Hepatocyte (in vitro differentiated cells): ENCODE data around the gene SUCLG2. TPM values are rescaled to one million over a fixed set of nuclear protein-coding genes. Genes with fewer than 3 reads are reported as not detected.

Source experiments
- DNase-seq: peaks from one replicate; pipeline ENCODE4 v3.0.0-alpha.2; 2016; ENCODE audit warnings: low spot score
- H2AFZ ChIP-seq: fragments of 200-600 bp; sonication (generic); 2 replicates; pipeline ENCODE4 v1.6.0; 2016; ENCODE audit warnings: antibody characterized with exemption, mild to moderate bottlenecking
- H3K27ac ChIP-seq: fragments of 200-600 bp; sonication (generic); 2 replicates; pipeline ENCODE4 v1.5.1; 2016; ENCODE audit warnings: mild to moderate bottlenecking
- H3K27me3 ChIP-seq: fragments of 200-600 bp; sonication (generic); 2 replicates; pipeline ENCODE4 v1.6.1; 2016
- H3K36me3 ChIP-seq: fragments of 200-600 bp; sonication (generic); replicated peaks from 2 replicates; pipeline ENCODE4 v1.5.1; 2016; ENCODE audit warnings: low read depth; ENCODE audit not compliant: insufficient read depth
- H3K4me1 ChIP-seq: fragments of 200-600 bp; sonication (generic); 2 replicates; pipeline ENCODE4 v1.5.1; 2016; ENCODE audit warnings: mild to moderate bottlenecking, moderate library complexity; ENCODE audit not compliant: insufficient read depth
- H3K4me2 ChIP-seq: fragments of 200-600 bp; sonication (generic); 2 replicates; pipeline ENCODE4 v1.6.0; 2016
- H3K4me3 ChIP-seq: fragments of 200-600 bp; sonication (generic); 2 replicates; pipeline ENCODE4 v1.5.1; 2016; ENCODE audit warnings: mild to moderate bottlenecking
- H3K79me2 ChIP-seq: fragments of 200-600 bp; sonication (generic); 2 replicates; pipeline ENCODE4 v1.6.0; 2017; ENCODE audit warnings: mild to moderate bottlenecking
- H3K9me2 ChIP-seq: fragments of 200-600 bp; sonication (generic); replicated peaks from 2 replicates; pipeline ENCODE4 v1.6.0; 2017; ENCODE audit warnings: mild to moderate bottlenecking; ENCODE audit not compliant: insufficient read depth
- H3K9me3 ChIP-seq: fragments of 200-600 bp; sonication (generic); 2 replicates; pipeline ENCODE4 v1.5.1; 2016; ENCODE audit warnings: low read depth, mild to moderate bottlenecking
- H4K20me1 ChIP-seq: fragments of 200-600 bp; sonication (generic); 2 replicates; pipeline ENCODE4 v1.6.0; 2016; ENCODE audit warnings: mild to moderate bottlenecking; ENCODE audit not compliant: insufficient read depth, poor library complexity, severe bottlenecking
- CTCF ChIP-seq: fragments of 200-600 bp; sonication (generic); IDR thresholded peaks from 2 replicates; pipeline ENCODE4 v1.5.1; 2016; ENCODE audit warnings: antibody characterized with exemption, mild to moderate bottlenecking; ENCODE audit not compliant: poor library complexity
- EZH2 ChIP-seq: fragments of 200-600 bp; sonication (generic); IDR thresholded peaks from 2 replicates; pipeline ENCODE4 v1.6.1; 2016; ENCODE audit warnings: antibody characterized with exemption, mild to moderate bottlenecking, borderline replicate concordance
- EZH2phosphoT487 ChIP-seq: fragments of 200-600 bp; sonication (generic); IDR thresholded peaks from one replicate; pipeline ENCODE4 v1.6.1; 2018; ENCODE audit warnings: antibody characterized with exemption, mild to moderate bottlenecking, low read depth, moderate library complexity; ENCODE audit not compliant: unreplicated experiment, severe bottlenecking
- WGBS: methylation state at CpG from one replicate; pipeline ENCODE4 v1.1.6; 2016; ENCODE audit warnings: low lambda C conversion rate; ENCODE audit errors: missing lambda C conversion rate; 5-methylcytosine and 5-hydroxymethylcytosine counted together
- polyA plus RNA-seq: library from polyadenylated mRNA; unstranded; fragments of >200 nt; fragmentation: Nextera tagmentation; extraction: Ambion mirVana; gene quantifications from 2 replicates; pipeline ENCODE4 v1.2.1, GENCODE V29; 2016
- total RNA-seq: library from RNA; depleted of rRNA; stranded (reverse); fragments of >200 nt; gene quantifications from 2 replicates; pipeline ENCODE4 v1.2.3, GENCODE V29; 2014

Gene SUCLG2
- total and polyA plus RNA-seq, 2 experiments from 2014 or later, result 58.0 to 94.2 TPM

- H4K20me1 ChIP-seq, result no peaks in the 10 kb centered on the region
- DNase-seq, result peak; percentile 7
- no peaks in the 10 kb centered on the region for H3K36me3 ChIP-seq
- WGBS, result 70% methylated on average over 2 of the region's 2 CpGs
- no peaks in the 10 kb centered on the region for H3K9me2 ChIP-seq
- no peak overlapping the region for H2AFZ ChIP-seq
- H3K9me3 ChIP-seq, result no peaks in the 10 kb centered on the region
- no peak for TF ChIP-seq CTCF
- no peak for TF ChIP-seq EZH2
- no peak for TF ChIP-seq EZH2phosphoT487
- H3K4me1 ChIP-seq, result no peaks in the 10 kb centered on the region
- no peak overlapping the region for H3K4me2 ChIP-seq
- no peaks in the 10 kb centered on the region for H3K79me2 ChIP-seq
- H3K4me3 ChIP-seq, result no peak overlapping the region
- H3K27me3 ChIP-seq, result no peaks in the 10 kb centered on the region
- no peak overlapping the region for H3K27ac ChIP-seq
These were observed 325.1 kb downstream of the SUCLG2 start for GRCh38 chr3:67329358-67329757.

- no peaks in the 10 kb centered on the region for H3K27me3 ChIP-seq
- no peaks in the 10 kb centered on the region for H3K9me3 ChIP-seq
- H3K9me2 ChIP-seq, result no peaks in the 10 kb centered on the region
- no peak overlapping the region for H3K4me2 ChIP-seq
- H4K20me1 ChIP-seq, result no peaks in the 10 kb centered on the region
- WGBS, result 89% methylated on average over 2 of the region's 2 CpGs
- no peak overlapping the region for H3K4me3 ChIP-seq
- H3K36me3 ChIP-seq, result no peaks in the 10 kb centered on the region
- no peak overlapping the region for H2AFZ ChIP-seq
- no peaks in the 10 kb centered on the region for H3K79me2 ChIP-seq
- H3K27ac ChIP-seq, result no peak overlapping the region
- no peak for DNase-seq
- no peaks in the 10 kb centered on the region for H3K4me1 ChIP-seq
- TF ChIP-seq EZH2phosphoT487 (no peak), EZH2 (no peak)
These were observed 326.8 kb downstream of the SUCLG2 start for GRCh38 chr3:67327582-67327981.

GRCh38 chr3:67325231-67325630, 329.2 kb downstream of the SUCLG2 start:
- Histone ChIP-seq H3K9me2 (no peaks in the 10 kb centered on the region), H3K4me1 (no peaks in the 10 kb centered on the region), H3K27ac (no peak overlapping the region), H3K4me2 (no peak overlapping the region), H3K4me3 (no peak overlapping the region), H4K20me1 (no peaks in the 10 kb centered on the region), H3K36me3 (no peaks in the 10 kb centered on the region), H3K9me3 (no peaks in the 10 kb centered on the region), H3K79me2 (no peaks in the 10 kb centered on the region), H2AFZ (no peak overlapping the region), H3K27me3 (no peaks in the 10 kb centered on the region)
- DNase-seq, result no peak
- 83% methylated on average over 6 of the region's 6 CpGs for WGBS
- TF ChIP-seq EZH2, result no peak
- TF ChIP-seq EZH2phosphoT487, result no peak
